NCI-H1436 treated with DMSO at 0.1 percent for 48 hours (cell line): ENCODE results near the gene EFL1.
"Not testable (repeated sequence)": the region's sequence is repeated elsewhere in the genome, so short reads cannot be mapped to it uniquely, and the experiment has no call there.

Source experiments
- DNase-seq: peaks from one replicate; lab custom pipeline; 2025; lab: John Stamatoyannopoulos, UW

Gene EFL1

DNA sequence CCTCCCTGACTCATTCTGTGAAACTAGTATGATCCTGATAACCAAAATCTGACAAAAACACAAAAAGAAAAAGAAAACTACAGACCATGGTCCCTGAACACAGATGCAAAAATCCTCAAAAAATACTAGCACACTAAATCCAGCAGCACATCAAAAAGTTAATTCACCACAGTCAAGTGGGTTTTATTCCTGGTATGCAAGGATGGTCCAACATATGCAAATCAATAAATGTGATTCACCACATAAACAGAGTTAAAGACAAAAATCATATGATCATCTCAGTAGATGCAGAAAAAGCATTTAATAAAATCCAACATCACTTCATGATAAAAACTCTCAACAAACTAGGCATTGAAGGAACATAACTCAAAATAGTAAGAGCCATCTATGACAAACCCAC, 12.9 kb upstream of the EFL1 start:
- DNase-seq: no peak

DNA sequence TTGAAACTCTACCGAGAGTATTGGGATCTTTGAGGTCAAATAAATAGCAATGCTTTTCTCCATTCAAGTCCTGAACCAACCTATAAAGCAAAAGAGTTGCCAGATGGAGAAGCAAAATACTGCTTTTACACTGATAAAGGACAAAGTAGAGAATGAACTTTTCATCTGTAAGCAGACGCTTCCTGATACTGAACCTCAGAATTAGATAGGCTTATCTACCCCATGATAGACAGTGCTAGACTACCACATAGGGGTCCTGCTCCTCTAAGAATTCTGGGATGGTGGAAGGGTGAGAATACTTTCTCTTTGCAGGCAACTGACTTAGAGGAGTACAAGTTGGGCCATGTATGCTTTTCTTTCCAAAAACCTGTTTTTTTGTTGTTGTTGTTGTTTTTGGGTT, 9.6 kb upstream of the EFL1 start:
- DNase-seq: no peak

DNA sequence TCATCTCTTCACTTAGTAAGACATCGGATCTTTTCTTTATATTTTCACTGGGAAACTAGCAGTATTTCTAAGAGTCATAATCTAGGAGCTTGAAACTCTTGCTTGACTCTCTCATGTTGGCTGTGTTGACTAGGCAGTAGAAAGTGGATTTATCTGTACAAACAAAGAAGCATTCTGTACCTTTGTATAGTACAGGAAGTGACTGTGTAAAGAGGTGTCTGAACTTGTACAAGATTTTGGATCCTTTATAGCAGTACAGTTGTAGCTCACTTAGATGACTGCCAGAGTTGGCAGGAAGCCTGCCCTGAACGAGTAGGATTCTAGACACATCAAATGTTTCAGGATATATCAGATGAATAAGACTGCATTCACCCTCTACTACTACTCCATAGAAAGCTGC, 5.9 kb upstream of the EFL1 start:
- not testable (repeated sequence) for DNase-seq

DNA sequence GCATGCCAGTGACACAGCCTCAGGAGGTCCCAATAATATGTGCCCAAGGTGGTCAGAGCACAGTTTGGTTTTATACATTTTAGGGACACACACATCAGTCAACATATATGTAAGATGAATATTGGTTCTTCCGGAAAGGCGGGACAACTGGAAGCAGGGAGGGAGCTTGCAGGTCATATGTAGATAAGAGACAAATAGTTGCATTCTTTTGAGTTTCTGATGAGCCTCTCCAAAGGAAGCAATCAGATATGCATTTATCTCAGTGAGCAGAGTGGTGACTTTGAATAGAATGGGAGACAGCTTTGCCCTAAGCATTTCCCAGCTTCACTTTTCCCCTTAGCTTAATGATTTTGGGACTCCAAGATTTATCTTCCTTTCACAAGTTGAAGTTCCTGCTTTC, 4.6 kb upstream of the EFL1 start:
- DNase-seq: not testable (repeated sequence)

DNA sequence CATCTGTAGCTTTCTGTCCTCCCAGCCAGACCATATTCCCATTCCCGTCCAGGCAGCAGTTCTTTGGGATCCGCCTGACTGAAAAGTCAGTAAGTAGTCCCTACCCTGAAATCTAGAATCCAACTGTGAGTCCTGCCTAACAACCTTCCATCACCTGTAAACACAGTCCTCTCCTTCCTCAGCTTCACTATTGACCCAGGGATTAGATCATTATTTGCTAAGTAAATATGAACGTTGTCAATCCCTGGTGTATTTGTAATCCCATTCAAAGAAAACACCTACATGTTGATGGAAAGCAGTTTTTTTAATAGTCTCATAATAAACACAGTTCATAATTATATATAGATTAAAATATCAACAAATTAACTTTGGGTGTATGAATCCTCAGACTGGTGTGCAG, 816 bp upstream of the EFL1 start:
- DNase-seq: no peak

DNA sequence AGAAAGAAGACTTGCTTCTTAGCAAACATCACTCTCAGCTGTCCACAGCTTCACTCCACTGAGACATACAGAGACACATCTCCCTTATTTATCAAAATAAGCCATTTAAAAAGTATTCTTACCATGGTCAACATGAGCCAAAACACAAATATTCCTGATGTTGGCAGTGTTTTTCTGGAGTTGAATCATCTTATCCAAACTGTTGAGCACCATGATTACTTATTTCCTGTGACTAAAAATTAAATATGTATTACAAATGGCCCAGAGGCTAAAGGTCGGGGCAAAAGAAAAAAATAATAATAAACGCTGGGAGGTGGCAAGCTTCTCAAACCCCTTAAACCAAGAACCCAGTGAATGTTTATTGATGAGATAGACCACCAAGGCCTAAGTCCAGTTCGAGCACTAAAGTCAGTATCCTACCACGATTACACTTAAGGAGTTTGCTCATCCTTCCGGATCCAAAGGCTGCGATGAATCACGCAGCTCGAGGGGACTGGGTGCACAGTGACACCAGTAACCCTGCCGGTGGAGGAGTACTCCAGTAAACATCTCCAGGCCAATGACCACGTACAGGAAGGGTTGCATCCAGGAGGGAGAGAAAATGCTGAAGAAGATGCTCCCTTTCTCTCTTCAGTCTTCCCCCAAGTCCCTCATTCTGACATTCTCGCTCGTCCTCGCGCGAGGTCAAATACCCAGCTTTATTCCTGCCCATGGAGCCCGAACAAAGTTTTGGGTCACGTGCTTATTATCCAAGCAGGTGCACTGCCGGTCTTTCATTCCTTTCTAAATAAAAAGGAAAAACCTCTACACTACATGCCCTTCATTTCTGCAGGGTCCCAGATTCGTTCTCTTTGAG, 740 bp downstream of the EFL1 start:
- DNase-seq: not testable (repeated sequence)

DNA sequence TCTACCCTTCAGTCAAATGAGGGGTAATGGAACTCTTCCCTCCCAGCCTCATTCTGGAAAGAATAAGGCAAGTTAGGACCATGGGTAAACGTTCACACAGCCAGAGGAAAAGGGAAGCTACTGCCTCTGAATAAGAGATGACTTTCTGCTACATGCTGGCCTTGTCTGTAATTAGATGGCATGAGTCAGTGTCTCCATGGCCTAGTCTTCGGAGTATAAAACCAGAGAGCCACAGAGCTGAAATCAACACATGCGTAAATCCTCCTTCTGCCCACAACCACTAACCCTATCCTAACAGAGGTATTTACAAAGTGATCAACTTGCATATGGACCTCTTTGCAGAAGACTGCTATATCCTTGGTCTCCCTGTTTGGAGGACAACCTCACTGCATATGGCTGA, 14.3 kb downstream of the EFL1 start:
- DNase-seq: not testable (repeated sequence)

DNA sequence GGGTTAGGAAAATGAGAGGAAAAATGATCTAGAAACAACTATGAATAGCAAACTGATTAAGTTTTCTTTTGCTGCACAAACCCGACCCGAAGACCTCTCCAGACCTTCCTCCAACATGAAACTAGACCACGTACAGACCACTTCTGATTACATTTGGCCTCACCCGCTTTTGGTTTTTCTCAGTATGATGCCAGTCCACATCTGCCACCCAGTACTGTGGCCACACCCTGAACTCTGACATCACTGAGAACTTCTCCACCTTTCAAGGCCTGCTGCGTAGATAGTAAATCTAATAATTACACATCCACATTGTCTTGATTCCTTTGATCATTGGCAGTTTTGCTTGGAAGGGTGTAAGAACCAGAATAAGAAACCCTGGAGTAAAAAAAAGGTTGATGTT, 16.6 kb downstream of the EFL1 start:
- not testable (repeated sequence) for DNase-seq

DNA sequence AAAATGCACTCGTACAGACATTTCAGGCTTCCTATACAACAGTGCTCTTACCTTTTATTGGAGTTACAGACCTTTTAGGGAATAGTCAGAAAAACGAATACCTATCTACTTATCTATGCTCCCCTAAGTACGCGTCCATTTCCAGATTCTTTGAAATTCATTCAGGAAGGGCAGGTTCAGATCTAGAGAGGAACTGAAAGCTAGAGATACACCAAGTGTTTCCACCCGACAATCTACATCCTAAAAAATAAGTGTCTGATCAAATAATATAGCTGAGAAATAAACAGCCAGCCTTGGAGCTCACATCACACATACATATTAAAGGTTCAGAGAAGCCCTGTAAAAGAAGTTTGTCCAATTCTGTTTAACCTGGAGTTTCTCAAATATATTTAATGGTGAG, 18.9 kb downstream of the EFL1 start:
- not testable (repeated sequence) for DNase-seq

DNA sequence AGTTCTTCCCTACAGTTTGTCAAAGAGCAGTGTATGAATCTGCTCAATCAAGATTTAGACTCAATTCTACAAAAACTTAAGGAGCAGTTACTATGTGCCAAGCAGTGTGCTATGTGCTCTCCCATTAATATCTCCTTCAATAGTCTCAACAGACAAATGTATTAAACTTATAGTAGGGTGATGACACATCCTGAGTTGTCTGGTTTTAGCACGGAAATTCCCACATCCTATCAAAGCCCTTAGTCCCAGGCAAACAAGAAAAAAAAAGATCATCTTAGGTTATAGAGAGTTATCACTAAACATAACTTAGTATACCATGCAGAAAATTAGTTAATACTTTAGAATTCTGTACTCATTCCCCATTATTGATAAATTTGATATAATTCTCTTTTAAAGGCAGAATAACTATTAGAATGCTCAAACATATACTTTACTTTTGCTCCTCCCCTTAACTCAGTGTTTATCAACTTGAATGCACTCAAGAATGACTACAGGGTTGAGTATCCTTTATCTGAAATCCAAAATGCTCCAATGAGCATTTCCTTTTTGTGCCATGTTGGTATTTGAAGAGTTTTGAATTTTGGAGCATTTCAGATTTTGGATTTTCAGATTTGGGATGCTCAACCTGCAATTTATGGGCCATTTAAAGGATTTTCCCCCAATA, 20.6 kb downstream of the EFL1 start:
- not testable (repeated sequence) for DNase-seq

DNA sequence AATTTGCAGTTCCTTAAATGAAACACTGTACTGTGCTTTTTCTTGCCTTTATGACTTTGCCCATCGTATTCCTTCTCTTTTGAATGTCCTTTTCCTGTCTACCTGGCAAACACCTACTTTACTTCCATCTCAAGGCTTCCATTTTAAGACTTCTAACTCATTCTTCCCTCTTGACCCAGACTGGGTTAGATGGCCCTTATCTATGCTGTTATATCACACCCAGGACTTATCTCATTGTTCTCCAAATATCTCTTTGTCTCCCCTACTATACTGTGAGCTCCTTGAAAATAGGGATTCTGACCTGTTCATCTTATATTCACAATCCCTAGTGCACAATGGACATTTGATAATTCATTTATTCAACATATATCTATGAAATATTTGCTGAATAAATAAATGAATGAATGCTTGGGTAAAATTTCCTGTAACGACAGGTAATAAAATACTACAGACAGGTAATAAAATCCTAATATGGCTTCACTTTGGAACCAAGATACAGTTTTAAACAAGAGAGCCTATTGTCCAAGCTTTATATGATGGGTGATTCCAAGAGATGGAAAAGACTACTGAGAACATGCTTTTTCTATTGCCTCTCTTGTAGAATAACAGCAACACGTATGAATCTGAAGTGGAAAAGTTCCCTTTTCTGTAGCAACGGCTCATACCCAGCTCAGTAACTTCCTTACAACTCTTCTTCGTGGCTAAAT, 22.7 kb downstream of the EFL1 start:
- DNase-seq: no peak

DNA sequence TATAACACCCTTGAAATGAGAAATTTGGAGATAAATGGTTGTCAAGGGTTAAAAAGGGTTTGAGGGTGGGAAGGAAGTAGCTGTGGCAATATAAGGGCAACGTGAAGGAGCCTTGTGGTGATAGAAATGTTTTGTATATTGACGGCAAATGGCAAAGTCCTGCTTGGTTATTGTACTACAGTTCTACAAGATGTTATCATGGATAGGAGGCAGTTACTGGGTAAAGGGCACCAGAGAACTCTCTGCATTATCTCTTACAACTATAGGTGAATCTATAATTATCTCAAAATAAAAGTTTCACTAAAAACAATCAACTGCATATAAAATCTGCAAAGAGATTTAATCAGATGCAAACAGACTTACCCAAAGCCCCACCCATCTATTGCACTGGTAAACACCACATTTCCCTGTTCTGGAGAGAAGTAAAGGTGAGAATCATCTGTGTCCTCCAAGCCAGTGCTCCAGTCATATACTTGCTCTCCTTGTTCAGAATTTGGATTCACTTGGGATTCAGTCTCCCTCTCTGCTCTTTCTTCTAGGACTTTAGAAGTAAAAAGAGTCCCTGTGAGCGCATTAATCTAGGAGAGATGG, 24.5 kb downstream of the EFL1 start:
- not testable (repeated sequence) for DNase-seq

DNA sequence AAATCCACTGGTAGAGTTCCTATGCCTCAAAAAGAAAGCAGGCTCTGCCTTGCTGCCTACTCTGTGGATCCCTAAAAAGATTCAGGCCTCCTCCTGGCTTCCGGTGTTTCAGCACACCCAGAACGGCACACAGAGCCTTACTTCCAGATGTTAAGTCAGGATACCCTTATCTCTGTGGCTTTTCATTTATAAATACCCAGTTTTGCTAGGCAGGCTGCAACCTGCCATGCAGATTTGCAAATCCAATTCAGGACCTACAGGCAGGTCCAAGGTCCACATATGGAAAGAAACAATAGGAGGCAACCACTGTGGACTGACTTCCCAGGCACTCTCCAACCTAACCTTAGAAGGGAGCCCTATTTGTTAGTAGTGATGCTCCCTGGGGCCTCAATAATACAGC, 30.7 kb downstream of the EFL1 start:
- DNase-seq: no peak

DNA sequence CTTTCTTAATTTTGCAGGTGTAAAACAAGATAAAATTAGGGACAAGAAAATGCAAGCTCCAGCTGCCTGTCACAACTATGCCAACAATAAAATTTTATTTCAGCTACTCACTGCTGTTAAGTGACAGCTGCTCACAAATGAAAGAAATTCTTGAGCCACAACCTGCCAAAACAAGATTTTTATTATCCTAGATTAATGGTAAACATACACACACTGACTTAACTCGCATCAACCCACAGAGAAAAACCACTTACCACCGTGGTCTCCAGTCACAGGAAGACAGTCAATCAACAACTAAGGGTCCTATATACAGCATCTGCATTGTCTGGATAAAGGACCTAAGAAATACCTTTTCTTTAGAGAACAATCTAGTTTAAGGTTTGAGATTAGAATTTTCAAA, 31.3 kb downstream of the EFL1 start:
- DNase-seq: no peak

DNA sequence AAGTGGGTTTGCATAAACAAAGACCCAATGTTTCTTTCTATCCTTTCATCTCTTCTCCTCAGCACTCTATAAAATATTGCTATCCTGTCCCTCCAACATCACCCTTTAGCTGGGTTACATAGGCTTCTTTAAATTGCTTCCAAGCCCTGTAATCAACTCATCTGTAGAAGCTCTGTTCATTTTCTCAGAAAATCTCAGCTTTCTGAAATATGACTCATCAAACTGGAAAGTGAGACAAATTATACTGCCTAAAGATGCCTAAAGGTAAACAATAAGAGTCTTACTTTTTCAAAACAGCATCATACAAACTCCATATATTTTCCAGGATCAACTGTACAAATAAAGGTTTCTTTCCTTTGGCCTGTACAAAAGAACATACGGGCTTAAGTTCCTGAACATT, 33.8 kb downstream of the EFL1 start:
- no peak for DNase-seq

DNA sequence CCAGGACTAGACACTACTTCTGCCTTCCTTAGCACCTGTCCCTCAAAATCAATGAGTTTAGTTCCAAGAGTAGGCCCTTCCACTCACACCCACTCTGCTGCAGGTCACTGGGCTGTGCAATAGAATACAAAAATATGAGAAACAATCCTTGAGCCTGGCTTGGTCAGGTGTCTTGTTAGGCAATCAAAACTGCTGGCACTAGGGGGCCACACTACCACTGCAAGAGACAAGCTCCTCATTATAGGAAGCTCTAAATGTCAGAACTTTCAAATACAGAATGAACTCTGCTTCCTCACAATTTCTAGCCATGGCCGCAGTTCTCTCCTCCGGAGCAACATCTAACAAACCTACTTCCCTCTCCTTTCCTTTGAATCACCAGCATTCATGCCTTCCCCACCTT, 41.0 kb downstream of the EFL1 start:
- DNase-seq: not testable (repeated sequence)

DNA sequence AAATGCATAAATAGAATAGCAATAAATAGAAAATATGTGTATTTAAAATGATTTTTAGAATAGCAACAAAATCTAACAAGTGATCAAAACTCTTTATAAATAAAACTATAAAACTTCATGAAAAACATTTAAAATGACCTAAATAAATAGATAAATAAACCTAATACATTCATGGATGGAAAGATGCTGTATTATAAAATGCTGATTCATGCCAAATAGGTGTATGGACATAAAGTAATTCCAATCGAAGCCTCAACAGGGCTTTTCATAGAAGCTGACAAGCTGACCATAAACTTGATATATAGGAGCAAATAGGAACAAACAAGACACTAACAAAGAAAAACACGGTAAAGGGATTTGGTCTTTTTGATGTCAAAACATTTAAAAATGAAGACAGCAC, 46.4 kb downstream of the EFL1 start:
- DNase-seq: not testable (repeated sequence)

DNA sequence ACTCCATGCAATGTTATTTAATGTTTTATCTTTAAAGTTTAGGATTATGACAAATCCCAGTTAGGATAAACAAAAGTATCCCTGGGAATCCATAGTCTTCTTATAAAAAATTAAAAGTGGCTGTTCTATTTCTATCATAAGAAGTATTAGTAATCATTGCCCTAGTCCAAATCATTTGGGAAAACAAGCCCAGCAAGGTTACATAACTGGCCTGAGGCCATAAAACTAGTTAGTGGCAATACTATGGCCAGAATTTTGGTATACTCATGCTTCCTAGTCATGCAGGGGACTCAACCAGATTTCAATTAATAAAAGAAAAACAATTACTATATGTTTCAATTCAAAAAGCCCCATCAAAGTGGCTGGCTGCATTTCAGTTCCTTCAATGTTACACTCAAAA, 50.3 kb downstream of the EFL1 start:
- not testable (repeated sequence) for DNase-seq

DNA sequence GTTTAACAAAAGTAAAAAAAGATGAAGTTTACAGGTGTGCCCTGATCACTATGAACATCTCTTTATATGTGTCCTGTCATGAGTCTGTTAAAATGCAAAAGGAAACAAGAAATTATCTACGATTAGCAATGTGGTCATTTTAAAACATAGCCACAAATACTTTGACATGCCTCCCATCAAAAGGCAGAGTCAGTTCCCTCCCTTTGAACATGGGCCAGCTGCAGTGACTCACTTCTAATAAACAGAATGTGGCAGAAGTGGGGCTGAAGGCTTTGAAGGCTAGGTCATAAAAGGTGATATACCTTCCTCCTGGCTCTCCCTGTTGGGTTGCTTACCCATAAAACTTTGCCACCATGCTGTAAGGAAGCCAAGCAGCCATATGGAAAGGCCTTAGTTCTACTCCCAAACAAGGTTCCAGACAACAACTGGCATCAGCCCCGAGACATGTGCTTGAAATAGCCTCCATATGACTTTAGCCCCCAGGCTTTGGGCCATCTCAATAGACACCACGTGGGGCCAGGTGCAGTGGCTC, 52.4 kb downstream of the EFL1 start:
- not testable (repeated sequence) for DNase-seq

DNA sequence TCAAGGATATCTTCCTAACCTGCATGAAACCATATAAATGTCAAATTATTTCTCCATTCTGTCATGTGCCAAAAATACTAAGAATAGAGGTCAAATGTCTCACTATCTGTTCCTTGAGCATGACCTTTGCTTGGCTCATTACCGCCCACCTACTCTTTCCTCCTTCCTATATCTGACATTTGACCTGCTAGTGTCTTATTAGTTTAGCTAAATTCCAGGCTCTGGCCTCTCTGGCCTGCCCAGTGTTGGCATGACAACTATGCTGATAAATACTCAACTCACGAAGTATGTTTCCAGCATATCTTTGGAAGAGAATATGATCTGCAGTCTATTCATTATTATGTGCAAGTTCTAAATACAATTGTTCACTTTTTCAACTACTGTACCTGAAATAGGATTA, 58.0 kb downstream of the EFL1 start:
- DNase-seq: not testable (repeated sequence)

DNA sequence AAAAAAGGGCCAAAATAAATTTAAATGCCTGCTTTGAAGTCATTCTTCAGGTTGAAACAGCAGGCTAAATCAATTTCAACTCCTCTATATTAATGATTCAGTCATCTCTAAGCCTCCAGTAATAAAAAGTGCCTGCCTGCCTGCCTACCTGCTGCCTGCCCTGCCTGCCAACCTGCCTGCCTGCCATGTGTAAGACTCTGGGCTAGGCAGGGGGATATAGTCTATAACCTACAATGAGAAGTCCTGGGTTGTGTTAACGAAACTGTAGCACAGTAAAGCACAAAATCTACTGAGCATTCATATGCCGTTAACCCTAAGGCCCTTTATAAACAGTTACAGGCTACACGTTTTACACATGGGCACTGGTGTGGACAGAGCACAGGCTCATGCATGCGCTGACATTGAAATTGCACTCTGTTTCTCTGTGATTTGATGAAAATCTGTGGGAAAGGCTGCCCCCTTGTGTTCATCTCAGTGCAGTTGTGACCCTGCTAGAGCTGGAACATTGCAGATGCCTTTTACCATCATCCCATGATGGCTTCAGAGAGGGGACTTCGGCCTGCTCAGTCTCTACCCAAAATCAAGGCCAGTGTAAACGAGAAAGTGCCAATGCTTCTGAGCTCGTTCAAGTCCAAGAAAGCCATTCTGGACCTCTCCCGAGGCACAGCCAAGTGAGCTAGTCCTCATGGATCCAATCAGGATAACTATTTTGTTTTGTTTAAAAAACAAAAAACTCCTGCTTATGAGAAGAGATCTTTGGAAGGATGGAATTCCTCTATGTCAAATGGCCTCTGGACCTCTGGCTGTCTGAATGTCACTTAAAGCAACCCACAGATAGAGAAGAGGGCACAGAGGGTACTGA, 64.6 kb downstream of the EFL1 start:
- peak; percentile 2 for DNase-seq
